ENCODE measurements around the gene ARCN1. TPM values are rescaled to one million over a fixed set of nuclear protein-coding genes. Genes with fewer than 3 reads are reported as not detected.
"Not testable (repeated sequence)": the region's sequence is repeated elsewhere in the genome, so short reads cannot be mapped to it uniquely, and the experiment has no call there.

The ARCN1 gene
- total and polyA plus RNA-seq, 8 donors, result 22.0 to 115 (median 60.1) TPM

DNA sequence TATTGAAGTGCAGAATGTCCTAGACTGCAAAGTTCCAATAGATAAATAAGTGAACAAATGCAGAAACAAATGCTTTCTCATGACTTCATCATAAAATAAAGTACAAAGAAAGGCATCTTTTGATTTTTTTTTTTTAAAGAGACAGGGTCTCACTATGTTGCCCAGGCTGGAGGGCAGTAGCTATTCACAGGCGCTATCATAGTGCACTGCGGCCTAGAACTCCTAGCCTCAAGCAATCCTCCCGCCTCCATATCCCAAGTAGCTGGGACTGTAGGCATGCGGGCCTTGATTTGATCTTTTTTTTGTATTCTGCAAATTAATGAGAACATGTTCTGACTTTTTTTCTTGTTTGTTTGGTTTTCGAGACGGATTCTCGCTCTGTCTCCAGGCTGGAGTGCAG lies 2.4 kb downstream of the ARCN1 start:
- intact Hi-C loops (cut with DNase I; ENCODE audit: low total_unique reads), result no loop called here

DNA sequence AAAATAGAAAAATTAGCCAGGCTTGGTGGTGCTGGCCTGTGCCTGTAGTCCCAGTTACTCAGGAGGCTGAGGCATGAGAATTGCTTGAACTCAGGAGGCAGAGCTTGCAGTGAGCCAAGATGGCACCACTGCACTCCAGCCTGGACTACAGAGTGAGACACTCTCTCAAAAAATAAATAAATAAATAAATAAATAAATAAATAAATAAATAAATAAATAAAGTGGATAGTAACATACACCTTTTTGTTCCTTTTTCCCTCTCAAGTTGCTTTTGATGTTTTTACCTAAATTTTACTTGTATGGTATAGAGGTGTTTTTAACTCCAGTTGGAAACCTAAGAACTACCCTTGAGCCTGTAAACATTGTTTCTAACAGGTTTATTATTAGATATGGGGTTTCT lies 5.8 kb downstream of the ARCN1 start:
- intact Hi-C loops (cut with DNase I; ENCODE audit: low total_unique reads), result not testable (repeated sequence)
- peaks cover 38 to 88% (median 61%) of the 10 kb centered on the region in 4 donors for H3K4me1 ChIP-seq

More for the DNA sequence above, 2.4 kb downstream of the ARCN1 start:
- Histone ChIP-seq H3K36me3 (peaks cover 0 to 3% (median 0%) of the 10 kb centered on the region in 4 donors), H3K27me3 (no peaks in the 10 kb centered on the region), H3K27ac (no peak overlapping the region), H3K4me3 (peak overlapping the region in 3 of 4 donors; percentile 6 to 88 (median 87)), H3K4me1 (peaks cover 41 to 71% (median 60%) of the 10 kb centered on the region in 4 donors), H3K9me3 (no peaks in the 10 kb centered on the region)
- WGBS, 5 donors, result 80 to 92% (median 88%) methylated on average over 7 of the region's 7 CpGs
- no peak for TF ChIP-seq POLR2A (IDR thresholded peaks at IDR 0.05)
- TF ChIP-seq POLR2AphosphoS5 (IDR thresholded peaks at IDR 0.05), result no peak
- TF ChIP-seq, protein P1, sequence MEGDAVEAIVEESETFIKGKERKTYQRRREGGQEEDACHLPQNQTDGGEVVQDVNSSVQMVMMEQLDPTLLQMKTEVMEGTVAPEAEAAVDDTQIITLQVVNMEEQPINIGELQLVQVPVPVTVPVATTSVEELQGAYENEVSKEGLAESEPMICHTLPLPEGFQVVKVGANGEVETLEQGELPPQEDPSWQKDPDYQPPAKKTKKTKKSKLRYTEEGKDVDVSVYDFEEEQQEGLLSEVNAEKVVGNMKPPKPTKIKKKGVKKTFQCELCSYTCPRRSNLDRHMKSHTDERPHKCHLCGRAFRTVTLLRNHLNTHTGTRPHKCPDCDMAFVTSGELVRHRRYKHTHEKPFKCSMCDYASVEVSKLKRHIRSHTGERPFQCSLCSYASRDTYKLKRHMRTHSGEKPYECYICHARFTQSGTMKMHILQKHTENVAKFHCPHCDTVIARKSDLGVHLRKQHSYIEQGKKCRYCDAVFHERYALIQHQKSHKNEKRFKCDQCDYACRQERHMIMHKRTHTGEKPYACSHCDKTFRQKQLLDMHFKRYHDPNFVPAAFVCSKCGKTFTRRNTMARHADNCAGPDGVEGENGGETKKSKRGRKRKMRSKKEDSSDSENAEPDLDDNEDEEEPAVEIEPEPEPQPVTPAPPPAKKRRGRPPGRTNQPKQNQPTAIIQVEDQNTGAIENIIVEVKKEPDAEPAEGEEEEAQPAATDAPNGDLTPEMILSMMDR (IDR thresholded peaks at IDR 0.05), result no peak
- TF ChIP-seq EP300 (IDR thresholded peaks at IDR 0.05), result no peak
- no peak for DNase-seq

DNA sequence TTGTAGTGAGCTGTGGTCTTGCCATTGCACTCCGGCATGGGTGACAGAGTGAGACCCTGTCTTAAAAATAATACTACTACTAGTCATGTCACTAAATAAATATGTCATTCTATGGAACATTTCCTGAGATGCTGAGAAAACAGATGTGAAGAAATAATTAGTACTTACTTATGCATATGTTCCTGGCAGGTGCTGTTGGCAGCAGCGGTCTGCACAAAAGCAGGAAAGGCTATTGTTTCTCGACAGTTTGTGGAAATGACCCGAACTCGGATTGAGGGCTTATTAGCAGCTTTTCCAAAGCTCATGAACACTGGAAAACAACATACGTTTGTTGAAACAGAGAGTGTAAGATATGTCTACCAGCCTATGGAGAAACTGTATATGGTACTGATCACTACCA lies 8.8 kb downstream of the ARCN1 start:
- peaks cover 39 to 58% (median 50%) of the 10 kb centered on the region in 4 donors for H3K36me3 ChIP-seq
- no peaks in the 10 kb centered on the region for H3K27me3 ChIP-seq
- peaks cover 13 to 58% (median 33%) of the 10 kb centered on the region in 4 donors for H3K4me1 ChIP-seq
- no peaks in the 10 kb centered on the region for H3K9me3 ChIP-seq
- peak in 1 of 2 donors; percentile 24 for DNase-seq
- intact Hi-C loops (cut with DNase I; ENCODE audit: low total_unique reads), result no loop called here
- peak overlapping the region in 1 of 5 donors; percentile 32 for H3K27ac ChIP-seq
- TF ChIP-seq POLR2A (IDR thresholded peaks at IDR 0.05) (no peak), EP300 (IDR thresholded peaks at IDR 0.05) (no peak), POLR2AphosphoS5 (IDR thresholded peaks at IDR 0.05) (no peak)
- TF ChIP-seq, protein P1 (IDR thresholded peaks at IDR 0.05), result no peak
- no peak overlapping the region for H3K4me3 ChIP-seq
- 59 to 72% (median 61%) methylated on average over 6 of the region's 6 CpGs for WGBS, 5 donors

More for the DNA sequence above, 5.8 kb downstream of the ARCN1 start:
- H3K27me3 ChIP-seq, H3K4me3 ChIP-seq, DNase-seq, H3K9me3 ChIP-seq: not testable (repeated sequence)
- peaks cover 8 to 27% (median 20%) of the 10 kb centered on the region in 4 donors for H3K36me3 ChIP-seq
- peak overlapping the region in 1 of 5 donors; percentile 46 for H3K27ac ChIP-seq

DNA sequence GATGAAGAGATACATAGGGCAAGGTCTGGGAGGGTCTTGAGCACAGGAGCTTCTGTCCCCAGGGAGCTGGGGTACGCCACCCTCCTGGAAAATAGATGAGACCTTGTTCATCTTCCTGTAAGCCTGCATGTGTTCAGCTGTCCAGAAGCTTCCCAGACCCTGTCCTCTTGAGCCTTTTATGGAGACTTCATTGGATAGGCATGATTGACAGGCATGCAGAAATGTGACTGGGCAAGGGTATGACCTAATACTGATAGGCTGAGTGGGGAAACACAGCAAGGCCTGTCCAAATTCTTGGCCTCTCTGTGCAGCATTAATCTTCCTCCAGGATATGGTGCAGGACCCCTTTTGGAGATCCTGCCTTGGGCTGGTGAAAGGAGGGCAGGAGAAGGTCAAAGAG lies 15.7 kb downstream of the ARCN1 start:
- peaks cover 0 to 6% (median 2%) of the 10 kb centered on the region in 4 donors for H3K4me1 ChIP-seq
- intact Hi-C loops (cut with DNase I; ENCODE audit: low total_unique reads), result no loop called here
- peaks cover 82 to 100% (median 100%) of the 10 kb centered on the region in 4 donors for H3K36me3 ChIP-seq
- no peak overlapping the region for H3K4me3 ChIP-seq
- H3K9me3 ChIP-seq, result no peaks in the 10 kb centered on the region
- TF ChIP-seq, protein P1 (IDR thresholded peaks at IDR 0.05), result no peak
- TF ChIP-seq POLR2AphosphoS5 (IDR thresholded peaks at IDR 0.05), result no peak
- no peak for TF ChIP-seq POLR2A (IDR thresholded peaks at IDR 0.05)
- no peak for TF ChIP-seq EP300 (IDR thresholded peaks at IDR 0.05)
- whole genome bisulfite sequencing, 5 donors, result 82 to 100% (median 100%) methylated on average over 1 of the region's 1 CpG
- H3K27me3 ChIP-seq, result no peaks in the 10 kb centered on the region
- no peak for DNase-seq
- no peak overlapping the region for H3K27ac ChIP-seq

DNA sequence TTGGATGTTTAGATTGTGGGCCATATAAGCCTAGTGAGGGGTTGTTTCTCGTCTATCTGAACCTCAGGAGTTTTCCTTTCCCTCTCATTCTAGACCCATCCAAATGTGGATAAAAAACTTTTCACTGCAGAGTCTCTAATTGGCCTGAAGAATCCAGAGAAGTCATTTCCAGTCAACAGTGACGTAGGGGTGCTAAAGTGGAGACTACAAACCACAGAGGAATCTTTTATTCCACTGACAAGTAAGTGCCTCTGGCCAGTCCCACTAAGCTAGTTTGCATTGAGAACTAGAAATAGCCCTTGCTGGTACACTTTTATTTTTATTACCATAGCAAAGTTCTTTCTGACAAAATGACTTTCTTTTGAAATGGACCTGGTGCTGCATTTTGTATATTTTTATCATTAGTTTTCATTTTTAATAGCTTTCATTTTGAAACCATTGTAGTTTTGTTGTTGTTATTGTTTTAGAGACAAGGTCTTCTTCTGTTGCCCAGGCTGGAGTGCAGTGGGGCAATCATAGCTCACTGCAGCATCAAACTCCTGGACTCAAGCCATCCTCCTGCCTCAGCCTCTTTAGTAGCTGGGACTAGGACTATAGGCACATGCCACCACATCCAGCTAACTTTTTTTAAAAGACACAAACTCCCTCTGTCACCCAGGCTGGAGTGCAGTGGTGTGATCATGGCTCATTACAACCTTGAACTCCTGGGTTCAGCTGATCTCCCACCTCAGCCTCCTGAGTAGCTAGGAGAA lies 20.6 kb downstream of the ARCN1 start:
- Histone ChIP-seq H3K4me3 (no peak overlapping the region), H3K4me1 (peaks cover 0 to 40% (median 22%) of the 10 kb centered on the region in 4 donors), H3K9me3 (no peaks in the 10 kb centered on the region), H3K27ac (peak overlapping the region in 4 of 5 donors; percentile 28 to 75 (median 63)), H3K27me3 (no peaks in the 10 kb centered on the region), H3K36me3 (peaks cover 68 to 100% (median 99%) of the 10 kb centered on the region in 4 donors)
- intact Hi-C loops (cut with DNase I; ENCODE audit: low total_unique reads), result no loop called here
- TF ChIP-seq POLR2A (IDR thresholded peaks at IDR 0.05) (no peak), POLR2AphosphoS5 (IDR thresholded peaks at IDR 0.05) (no peak)
- DNase-seq, result peak; percentile 1 to 26
- 64 to 93% (median 80%) methylated on average over 2 of the region's 2 CpGs for WGBS, 5 donors
